GM12892 (cell line): Measurements from ENCODE around the gene KRTAP19-3.

Source experiments
- POLR2A ChIP-seq: IDR thresholded peaks from 2 replicates; pipeline ENCODE4 v1.6.1; 2011; ENCODE audit warnings: low read depth, low read length, control low read depth
- POLR2AphosphoS5 ChIP-seq: IDR thresholded peaks from 2 replicates; pipeline ENCODE4 v1.6.1; 2011; ENCODE audit warnings: low read depth, low read length, control low read depth

GRCh38 chr21:30444204-30444603, 47.6 kb downstream of the KRTAP19-3 start:
- TF ChIP-seq POLR2A (no peak), POLR2AphosphoS5 (no peak)
